ENCODE measurements around the gene HOXA2.

The HOXA2 gene

DNA sequence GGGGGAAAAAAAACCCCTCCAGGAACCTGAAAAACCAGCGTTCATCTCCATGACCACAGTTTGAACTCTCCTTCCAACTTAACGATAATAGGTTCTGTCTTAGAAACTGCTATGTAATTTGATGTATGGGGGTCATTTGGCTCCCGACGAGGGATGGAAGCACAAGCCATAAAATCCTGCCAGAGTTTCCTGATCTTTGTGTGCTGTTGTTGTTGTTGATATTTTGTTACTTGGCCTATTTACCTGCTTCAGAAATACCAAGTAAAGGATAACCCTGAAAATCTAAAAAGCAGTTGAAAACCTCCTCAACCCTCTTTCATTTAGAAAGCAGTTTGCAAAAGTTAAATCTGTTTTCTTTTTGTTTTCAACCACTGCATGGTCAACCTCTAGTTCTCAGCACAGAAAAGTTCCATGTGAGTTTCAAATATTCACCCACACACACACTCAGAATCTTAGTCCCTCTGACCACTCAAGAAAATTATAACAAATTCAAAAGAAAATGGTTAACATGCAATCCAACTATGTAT, 9.3 kb upstream of the HOXA2 start:
- DNase-seq (ENCODE audit: low read depth), result no peak

DNA sequence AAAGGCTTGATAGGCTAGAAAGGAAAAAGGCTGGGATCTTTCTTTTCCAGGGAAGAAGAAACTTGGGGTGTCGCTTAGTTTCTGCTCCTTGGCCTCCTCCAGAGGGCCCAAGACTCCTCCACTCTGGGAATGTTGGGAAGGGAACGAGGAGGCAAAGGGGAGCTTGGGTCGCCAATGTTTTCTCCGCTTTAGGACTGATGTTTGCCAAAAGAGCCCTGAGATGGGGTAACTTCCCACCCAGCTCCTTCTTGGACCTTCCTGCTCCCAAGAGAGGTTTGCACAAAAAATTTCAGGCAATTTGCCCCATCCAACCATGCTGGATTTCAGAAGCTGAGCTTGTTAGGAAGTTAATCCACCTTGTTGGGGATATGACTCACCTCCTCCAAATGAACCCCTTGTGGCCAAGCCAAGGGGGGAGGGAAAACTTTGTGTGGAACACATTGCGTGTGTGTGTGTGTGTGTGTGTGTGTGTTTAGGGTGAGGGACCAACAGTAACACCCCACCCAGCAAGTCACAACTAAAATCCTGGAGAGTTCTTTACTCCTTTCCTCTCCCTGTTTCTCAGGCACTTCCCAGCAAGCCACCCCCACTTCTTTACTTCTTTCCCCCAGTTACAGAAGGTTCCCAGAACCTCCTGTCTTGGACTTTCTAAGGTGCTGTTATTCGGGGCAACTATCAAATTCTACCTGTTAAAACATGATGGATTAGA, 8.7 kb upstream of the HOXA2 start:
- no peak for DNase-seq (ENCODE audit: low read depth)

DNA sequence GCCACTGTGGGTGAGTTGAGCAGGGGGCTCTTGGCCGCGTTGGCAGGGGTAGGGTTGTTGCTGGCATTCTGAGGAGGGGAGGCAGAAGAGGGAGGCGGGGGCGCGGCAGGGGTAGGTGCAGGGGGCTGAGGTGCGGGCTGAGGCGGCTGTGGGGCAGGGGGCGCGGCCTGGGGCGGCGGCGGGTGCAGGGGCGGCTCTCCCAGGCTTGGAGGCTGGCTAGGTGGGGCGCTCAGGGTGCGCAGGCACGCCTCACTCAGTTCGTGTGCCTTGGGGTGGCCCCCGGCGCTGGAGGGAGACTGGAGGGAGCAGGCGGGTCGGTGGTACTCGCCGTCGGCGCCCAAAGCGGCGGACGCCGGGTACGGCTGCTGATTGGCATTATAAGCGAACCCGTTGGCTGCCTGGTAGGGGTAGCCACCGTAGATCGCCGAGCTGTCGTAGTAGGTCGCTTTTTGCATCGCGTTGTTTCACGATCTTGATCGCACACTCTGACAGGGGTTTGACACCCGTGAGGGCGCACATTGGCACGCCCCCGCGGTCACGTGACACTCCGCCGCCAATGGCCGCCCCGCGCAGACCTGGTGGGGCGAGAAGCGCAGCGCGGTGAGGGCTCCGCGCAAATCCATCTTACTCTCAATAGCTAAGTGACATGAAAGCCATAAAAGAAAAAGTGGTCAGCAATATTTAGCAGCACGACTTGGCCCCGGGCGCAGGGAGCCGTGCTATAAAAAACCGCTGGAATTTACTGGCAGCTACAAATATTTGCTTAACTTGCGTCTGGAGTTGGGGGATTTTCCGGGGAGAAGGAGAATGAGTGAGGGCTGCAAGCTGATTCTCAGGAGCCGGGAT, 7.9 kb upstream of the HOXA2 start:
- DNase-seq (ENCODE audit: low read depth), result no peak

DNA sequence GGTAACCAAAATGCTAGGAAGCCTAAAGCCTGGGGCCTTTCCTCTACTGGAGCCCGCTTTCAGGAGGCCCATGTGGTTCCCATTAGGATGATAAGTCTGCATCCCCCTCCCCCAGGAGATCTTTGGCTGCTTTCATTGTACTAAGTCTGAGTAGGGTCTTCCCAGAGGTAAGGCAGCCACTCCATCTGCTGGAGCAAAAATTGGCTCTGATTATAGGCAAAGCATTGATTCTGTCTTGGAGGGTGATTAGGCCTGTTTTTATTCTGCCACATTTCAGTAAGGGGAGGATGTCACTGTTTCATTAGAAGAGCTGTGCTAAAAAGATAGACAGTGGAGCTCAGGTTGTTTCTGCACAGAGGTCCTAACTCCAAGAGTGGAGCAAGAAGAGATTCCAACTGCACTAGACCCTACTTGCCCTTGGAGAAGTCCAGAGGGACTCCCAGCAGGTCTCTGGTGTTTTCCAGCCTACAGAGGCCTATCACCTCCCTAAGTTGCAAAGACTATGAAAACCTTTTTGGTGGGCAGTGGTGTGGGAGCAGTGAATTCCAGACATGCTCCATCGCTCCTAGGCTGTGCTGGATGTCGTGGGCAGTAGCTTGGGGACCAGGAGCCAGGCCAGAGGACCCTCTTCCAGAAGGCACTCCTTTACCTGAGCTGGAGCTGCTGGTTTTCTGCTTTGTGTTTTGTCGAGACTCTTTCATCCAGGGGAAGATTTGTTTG, 7.1 kb upstream of the HOXA2 start:
- no peak for DNase-seq (ENCODE audit: low read depth)

DNA sequence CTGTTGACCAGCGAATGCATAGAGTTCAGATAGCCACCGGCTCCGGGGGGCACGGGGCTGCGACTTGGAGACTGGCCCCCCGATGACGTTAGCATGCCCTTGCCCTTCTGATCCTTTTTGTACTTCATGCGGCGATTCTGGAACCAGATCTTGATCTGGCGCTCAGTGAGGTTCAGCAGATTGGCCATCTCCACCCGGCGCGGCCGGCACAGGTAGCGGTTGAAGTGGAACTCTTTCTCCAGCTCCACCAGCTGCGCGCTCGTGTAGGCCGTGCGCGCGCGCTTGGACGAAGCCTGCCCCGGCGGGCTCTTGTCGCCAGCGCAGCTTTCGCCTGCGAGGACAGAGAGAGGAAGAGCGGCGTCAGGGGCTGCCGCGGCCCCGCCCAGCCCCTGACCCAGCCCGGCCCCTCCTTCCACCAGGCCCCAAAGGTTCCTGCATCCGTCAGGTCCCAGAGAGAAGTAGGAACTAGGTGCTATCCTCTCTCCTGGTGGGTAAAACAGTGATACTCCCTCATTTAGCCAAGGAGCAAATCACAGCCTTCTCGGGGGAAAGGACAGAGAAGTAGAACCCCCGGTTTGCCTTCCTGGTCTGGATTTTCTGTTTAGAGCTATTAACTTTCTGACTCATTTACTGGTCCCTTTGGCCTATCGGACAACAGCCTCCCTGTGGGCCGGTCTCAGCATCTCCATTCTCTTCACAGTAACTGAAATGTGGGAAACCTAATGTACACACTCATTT, 6.1 kb upstream of the HOXA2 start:
- no peak for DNase-seq (ENCODE audit: low read depth)

DNA sequence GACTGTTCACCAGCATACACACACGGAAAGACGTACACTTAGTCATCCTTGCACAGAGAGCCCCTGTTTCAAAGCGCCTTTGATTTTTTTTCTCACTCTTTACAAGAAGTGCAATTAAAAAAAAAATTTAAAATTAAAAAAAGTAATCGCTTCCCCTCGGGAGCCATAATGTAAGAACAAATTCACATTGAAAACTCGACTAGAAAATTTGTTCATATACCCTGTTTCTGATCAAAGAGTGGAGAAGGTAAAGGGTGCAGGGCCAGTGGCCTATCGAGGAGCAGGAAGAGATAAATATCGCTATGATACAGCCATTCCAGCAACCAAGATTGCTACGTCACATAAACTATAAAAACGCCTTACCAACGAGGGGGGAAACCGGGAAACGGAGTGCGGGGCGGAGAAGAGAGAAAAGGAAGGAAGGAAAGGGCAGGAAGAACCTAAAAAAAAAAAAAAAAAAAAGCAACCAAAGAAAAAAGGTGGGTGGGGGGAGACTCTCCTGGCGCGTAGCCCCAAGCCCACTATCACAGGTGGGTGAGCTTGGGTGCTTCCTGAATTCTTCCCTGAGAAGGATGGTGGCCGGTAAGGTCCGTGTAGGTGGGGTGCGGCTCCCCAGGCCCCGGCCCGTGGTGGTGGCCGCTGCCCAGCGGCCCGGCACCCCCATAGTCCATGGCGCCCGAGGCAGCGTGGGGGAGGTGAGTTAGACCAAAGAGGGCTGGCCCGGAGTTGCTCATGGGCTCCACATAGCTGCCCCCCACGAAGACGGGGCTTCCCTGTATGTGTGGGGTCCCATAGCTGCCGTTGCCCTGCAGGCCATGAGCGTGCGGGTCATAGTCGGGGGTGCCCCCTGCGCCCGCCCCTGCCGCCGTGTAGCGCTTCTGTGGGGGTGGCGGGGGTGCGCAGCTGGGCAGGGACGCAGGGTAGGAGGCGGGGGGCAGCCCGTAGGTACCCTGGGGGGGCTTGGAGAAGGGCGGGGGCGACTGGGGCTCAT, 5.2 kb upstream of the HOXA2 start:
- no peak for DNase-seq (ENCODE audit: low read depth)

DNA sequence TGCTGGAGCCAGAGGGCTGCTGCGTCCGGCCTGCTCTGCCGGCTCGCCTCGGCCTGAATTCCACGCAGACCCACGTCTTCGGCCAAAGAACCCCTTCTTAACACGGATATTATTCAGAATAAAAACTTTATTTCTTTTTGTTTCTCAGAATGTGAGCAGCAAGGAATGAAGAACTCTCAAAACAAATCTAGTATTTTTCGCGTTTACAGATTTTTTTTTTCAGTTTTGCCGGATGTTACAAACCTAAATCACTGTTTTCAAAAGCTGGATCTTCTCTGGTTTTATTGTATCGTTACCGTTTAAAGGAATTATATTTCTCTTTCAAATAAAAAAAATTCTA, 4.4 kb upstream of the HOXA2 start:
- DNase-seq (ENCODE audit: low read depth), result no peak

DNA sequence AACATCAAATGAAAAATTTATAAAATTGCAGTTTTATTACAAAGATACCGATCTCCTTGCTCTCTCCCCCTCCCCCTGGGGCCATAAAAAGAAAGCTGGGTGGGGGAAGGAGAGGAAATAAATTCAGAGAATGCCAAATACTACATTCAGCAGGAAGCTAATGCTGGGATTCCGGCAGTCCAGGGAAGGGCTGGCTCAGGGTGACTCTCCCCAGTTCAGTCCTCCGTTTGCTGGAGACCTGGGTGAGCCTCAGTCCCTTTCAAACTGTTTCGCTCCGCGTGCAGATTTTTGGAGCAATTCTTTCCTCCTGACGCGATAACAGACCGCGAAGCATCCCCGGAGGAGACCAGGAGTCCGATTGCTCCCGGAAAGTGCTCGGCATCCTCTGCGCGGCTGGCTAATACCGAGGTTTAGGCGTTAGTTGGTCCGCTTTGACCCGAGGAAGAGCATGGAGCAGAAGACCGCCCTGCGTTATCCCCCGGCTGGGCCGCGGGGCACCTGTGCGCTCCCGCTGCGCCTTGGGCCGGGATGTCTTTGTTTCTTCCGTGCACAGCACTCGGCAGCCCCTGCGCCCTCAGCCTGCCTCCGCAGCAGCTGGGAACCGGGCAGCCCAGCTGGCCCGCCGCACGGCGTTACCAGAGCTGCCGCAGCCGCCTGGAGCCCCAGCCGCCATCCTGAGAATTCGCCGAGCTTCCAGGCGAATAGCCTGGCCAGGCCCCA, 3.9 kb upstream of the HOXA2 start:
- DNase-seq (ENCODE audit: low read depth), result no peak

DNA sequence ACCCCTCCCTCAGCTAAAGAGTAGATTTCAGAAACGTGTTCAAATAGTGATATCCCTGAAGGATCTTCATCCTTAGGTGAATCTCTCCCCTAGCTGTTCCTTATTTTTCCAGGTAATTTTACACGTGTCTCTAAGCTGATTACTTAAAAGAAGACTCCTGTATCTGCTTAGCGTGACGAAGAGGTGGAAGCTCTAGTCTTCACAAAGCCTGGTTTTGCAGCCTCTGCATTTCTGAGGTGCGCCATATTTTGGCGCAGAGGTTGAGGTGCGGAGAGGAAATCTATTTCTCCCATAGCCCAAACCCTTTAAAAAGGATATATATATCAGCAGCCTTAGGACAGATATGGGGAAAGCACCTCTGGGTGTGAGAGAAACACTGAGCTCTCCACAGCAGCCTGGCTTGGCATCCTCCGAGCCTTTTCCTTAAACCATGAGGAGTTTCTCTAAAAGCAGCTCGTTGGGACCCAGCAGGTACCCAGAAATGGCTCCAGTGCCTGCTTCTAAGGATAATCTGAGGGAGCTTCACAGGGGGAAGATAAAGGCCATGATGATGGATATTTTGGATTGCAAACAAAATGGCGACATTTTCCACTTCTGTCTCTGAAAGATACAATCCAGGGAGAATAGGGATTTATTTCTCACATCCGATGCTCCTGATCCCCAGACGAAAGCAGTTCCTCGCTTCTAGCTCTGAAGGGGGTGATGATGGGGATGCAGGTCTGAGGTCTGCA, 3.0 kb upstream of the HOXA2 start:
- DNase-seq (ENCODE audit: low read depth), result no peak

DNA sequence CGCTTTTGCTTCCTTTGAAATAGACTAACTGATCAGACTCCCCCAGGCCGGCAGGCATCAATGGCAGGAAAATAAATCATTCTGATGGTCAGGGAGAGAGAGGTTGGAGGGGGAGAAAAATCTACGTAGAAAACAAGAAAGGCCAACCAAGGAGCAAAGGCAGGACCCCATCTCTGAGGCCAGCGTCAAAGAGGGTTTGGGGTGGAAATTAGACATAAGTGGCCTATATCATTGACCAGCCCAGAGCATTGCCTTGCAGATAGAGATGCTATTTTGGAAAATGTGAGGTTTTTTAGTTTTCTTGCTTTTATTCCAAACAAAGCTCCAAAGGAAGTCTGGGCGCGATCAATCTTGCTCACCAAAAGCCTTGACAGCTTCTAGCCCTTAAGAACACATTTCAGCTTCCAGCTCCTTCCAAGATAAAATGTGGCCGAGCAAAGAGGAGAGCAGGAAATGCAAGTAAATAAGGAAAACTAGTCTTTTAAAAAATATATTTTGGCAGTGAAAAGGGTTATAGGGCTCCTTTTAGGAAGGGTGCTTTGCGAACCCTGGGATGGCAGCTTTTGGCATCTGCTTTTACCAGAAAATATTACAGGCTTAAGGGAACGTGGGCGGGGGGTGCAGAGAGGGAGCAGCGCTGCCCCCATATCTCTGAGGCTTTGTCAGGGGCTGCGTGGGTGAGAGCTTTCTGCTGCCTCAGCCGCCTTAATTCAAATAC, 2.0 kb upstream of the HOXA2 start:
- no peak for DNase-seq (ENCODE audit: low read depth)

DNA sequence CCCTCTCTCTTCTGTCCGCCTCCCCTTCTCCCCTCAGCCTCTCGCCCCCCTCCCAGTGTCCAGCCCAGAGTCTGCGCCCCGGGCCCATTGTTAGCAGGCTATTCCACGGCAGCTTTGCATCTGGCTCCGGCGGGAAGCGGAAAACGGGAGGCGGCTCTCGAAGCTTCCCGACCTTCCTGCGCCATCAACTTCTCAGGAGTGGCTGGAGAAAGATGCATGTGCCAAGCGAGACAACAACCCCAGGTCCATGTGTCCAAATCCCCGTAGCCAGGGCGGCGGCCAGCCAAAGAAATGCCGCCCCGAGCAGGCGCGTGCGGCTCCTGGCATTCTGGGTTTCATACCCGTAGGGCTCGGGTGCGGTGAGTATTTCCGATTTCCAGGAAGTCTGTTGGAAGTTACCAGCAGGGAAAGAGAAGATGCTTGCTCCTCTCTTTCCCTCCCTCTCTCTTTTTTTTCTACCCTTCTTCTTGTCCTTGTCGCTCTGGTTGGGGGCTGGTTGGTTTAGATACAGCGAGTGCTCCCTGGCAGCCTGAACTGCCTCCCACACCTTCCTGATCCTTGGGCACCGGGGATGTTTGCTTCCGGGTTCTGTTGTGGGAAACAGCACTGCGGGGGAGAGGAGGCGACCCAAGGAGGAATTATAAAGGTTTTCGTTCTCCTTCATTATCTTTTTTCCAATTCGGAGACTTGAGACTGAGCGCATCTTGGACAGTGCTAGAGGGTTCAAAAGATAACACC, 1.2 kb upstream of the HOXA2 start:
- no peak for DNase-seq (ENCODE audit: low read depth)

DNA sequence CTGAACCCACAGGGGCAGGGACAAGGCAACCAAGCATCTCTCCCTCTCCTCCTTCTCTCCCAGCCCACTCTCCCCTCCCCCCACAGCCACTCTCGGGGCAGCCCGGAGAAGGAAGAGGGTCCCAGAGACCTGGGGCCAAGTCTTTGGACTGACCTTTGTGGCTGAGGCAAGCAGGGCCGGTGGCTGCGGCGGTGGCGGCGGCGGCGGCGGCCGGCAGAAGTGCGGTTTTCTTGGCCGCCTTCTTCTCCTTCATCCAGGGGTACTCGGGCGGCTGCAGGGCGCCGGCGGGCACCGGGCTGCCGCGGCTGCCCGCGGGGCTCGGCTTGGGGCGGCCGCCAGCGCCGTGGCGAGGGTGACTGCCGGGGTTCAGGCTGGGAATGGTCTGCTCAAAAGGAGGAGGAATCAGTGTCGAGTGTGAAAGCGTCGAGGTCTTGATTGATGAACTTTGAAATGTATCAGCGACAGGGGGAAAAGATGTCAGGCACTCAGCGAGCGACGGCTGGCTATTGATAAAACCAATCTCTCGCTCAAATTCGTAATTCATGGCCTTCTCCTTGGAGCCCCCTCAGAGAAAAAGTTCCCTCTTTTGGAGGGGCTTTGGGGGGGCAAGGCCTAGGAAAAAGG, 414 bp downstream of the HOXA2 start:
- DNase-seq (ENCODE audit: low read depth), result no peak

DNA sequence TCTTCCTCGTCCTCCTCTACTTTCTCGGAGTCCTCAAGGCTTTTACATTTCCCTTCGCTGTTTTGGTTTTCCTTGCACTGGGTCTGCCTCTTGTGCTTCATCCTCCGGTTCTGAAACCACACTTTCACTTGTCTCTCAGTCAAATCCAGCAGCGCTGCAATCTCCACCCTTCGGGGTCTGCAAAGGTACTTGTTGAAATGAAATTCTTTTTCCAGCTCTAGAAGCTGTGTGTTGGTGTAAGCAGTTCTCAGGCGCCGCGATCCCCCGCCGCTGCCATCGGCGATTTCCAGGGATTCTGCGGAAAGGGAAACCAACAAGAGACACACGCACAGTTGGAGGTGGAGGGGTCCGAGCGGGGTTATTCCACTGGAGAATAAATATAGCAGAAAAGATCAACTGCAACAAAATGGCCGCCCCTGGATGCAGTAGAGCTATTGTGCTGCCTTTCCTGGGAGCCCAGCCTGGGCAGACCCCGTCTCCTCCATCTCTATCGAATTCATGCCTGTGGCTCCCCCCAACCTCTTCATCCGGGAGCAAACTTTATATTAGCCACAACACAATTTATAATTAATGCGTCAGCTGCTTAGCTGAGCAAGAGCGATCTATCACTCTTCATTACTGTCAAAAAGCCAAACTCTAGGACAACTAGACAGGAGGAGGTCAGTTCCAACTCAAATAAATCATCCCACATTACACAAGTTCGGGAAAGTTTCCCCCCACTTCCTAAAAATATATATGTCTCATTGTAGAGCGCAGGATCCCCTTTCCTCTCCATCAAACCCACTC, 1.1 kb downstream of the HOXA2 start:
- DNase-seq (ENCODE audit: low read depth), result no peak

DNA sequence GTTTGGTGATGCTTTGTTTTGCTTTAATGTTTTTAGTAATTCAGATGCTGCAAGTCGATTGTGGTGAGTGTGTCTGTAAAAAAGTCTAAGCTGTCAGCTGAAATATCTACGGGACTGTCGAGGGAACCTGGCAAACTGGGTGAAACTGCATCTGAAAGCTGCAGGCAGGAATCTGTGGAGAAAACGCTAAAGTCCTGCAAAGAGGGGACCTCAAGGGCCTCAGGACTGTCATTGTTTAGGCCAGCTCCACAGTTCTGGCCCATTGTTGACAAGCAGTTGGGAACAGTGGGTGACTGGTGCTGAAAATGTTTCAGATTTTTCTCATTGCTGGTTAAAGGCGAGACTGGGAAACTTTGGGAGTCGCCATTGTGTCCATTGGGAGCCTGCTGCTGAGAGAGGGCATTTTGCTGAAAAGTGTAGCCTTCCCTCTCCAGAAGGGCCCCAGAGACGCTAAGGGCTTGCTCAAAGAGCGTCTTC, 1.8 kb downstream of the HOXA2 start:
- DNase-seq (ENCODE audit: low read depth), result no peak

DNA sequence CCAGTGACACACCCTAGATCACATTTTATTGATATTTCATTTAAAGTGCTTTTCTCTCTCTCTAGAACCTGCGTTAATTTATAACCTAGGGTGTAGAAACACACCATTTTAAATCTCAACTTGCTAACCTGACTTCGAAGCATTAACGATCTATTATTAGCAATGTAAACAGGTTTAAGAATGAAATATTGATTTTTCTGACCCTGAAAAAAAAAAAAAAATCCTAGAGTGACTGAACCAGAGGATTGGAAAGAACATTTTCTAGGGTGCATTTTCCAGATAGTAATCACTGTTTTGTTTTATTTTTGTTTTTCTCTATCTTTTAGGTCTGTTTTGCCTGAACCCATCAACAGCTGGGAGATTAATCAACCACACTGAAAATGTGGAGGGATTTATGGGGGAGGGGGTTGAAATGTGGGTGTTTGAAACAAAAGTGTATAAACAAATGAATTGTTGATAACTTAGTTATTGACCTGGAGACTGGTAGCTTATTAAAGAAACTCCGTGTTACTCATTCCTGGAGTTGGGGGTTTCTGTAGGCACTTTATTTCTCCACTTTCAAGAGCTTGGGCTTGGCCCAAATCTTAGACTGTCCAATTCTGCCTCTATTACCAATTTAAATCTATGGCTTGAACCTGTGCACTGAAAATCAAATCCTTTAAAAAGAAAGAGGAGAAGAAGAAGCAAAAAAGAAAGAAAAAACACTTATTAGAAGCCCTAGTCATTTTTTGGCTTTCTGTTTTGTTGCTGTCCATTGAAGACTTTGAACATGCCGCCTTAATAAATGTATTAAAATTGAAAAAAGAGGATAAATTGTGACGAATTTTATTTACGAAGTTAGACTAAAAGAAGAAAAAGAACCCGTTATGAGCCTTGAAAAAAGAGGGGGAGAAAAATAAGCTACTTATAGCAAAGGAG, 2.8 kb downstream of the HOXA2 start:
- DNase-seq (ENCODE audit: low read depth), result no peak
